GM12878 (cell line): ENCODE measurements around the gene GJB1. TPM values are rescaled to one million over a fixed set of nuclear protein-coding genes. Genes with fewer than 3 reads are reported as not detected.

Experiments used
- ATAC-seq: fragments of 200-7000 bp; cut with Tn5 transposase; 3 replicates; pipeline ENCODE4 v1.9.1; 2020; ENCODE audit warnings: mild to moderate bottlenecking, moderate library complexity
- BruUV-seq: library from RNA; stranded (reverse); fragments of 400-500 nt; replicated peaks from 2 replicates; lab custom pipeline; 2021; lab: Mats Ljungman, UMichigan
- CTCF ChIA-PET: fragments of 300-600 bp; sonication (Branson Sonifier 250); formaldehyde crosslinking; extraction: SDS; loops from one replicate; lab custom pipeline; 2021; ENCODE audit warnings: inconsistent platforms; lab: Yijun Ruan, JAX
- POLR2A ChIA-PET: fragments of 350-600 bp; formaldehyde crosslinking; extraction: SDS; loops from one replicate; lab custom pipeline; 2021; ENCODE audit warnings: inconsistent platforms; lab: Charles Lee
- RAD21 ChIA-PET: fragments of 300-600 bp; sonication (Branson Sonifier 250); formaldehyde crosslinking; loops from one replicate; lab custom pipeline; 2023; ENCODE audit warnings: antibody characterized with exemption; ENCODE audit not compliant: unreplicated experiment; lab: Charles Lee
- SMC1A ChIA-PET: fragments of 300-600 bp; sonication (Branson Sonifier 250); formaldehyde crosslinking; loops from one replicate; lab custom pipeline; 2023; ENCODE audit not compliant: unreplicated experiment, uncharacterized antibody; lab: Charles Lee
- DNase-seq: peaks from one replicate; pipeline ENCODE4 v3.0.0-alpha.2; 2011; ENCODE audit warnings: low read depth, low spot score
- FAIRE-seq: peaks from 3 replicates; lab custom pipeline; 2011; peaks lifted over from hg19 to GRCh38; lab: Jason Lieb, UNC
- H2AFZ ChIP-seq: 2 replicates; pipeline ENCODE4 v1.6.0; 2011; ENCODE audit warnings: low read depth, low read length, control low read depth; ENCODE audit not compliant: control insufficient read depth
- H3K27ac ChIP-seq: 2 replicates; pipeline ENCODE4 v1.5.1; 2011; ENCODE audit warnings: control low read depth; ENCODE audit not compliant: control insufficient read depth, insufficient read depth
- H3K27me3 ChIP-seq, 2 experiments: replicated peaks in 1 of 2; 2 replicates each; pipeline versions ENCODE4 v1.6.0 to v1.6.1; 2011; ENCODE audit warnings: low read length in 1 of 2; ENCODE audit not compliant: control insufficient read depth in 2 of 2, insufficient read depth in 2 of 2
- H3K36me3 ChIP-seq, 2 experiments: 2 replicates each; pipeline ENCODE4 v1.5.1; 2011; ENCODE audit warnings: low read length in 1 of 2; ENCODE audit not compliant: control insufficient read depth in 2 of 2, insufficient read depth in 2 of 2
- H3K4me1 ChIP-seq: 2 replicates; pipeline ENCODE4 v1.6.1; 2011; ENCODE audit warnings: mild to moderate bottlenecking, low read length, moderate library complexity, mixed read lengths; ENCODE audit not compliant: control insufficient read depth, insufficient read depth
- H3K4me2 ChIP-seq: 2 replicates; pipeline ENCODE4 v1.6.0; 2011; ENCODE audit warnings: control low read depth; ENCODE audit not compliant: control insufficient read depth, insufficient read depth
- H3K4me3 ChIP-seq: fragments of 200-600 bp; sonication (generic); 2 replicates; pipeline ENCODE4 v1.5.1; 2016
- H3K79me2 ChIP-seq: 2 replicates; pipeline ENCODE4 v1.6.0; 2011; ENCODE audit warnings: low read length; ENCODE audit not compliant: control insufficient read depth, insufficient read depth
- H3K9ac ChIP-seq: 2 replicates; pipeline ENCODE4 v1.8.0; 2011; ENCODE audit warnings: low read length, control low read depth, mixed read lengths; ENCODE audit not compliant: control insufficient read depth, insufficient read depth
- H3K9me3 ChIP-seq: replicated peaks from 3 replicates; pipeline ENCODE4 v1.5.1; 2011; ENCODE audit warnings: mild to moderate bottlenecking, low read length; ENCODE audit not compliant: control insufficient read depth, insufficient read depth
- H4K20me1 ChIP-seq: 2 replicates; pipeline ENCODE4 v1.6.0; 2011; ENCODE audit not compliant: control insufficient read depth, insufficient read depth
- CEBPZ ChIP-seq: fragments of 150-350 bp; IDR thresholded peaks from 2 replicates; pipeline ENCODE4 v1.6.1; 2016; ENCODE audit warnings: low read depth, low read length
- MEF2B ChIP-seq: fragments of 450-650 bp; IDR thresholded peaks from 2 replicates; pipeline ENCODE4 v1.6.1; 2018; ENCODE audit warnings: mild to moderate bottlenecking, moderate library complexity; ENCODE audit not compliant: partially characterized antibody, poor library complexity, severe bottlenecking
- POU2F2 ChIP-seq: IDR thresholded peaks from 3 replicates; pipeline ENCODE4 v1.6.1; 2011; ENCODE audit warnings: low read depth, mild to moderate bottlenecking, low read length, borderline replicate concordance
- WGBS: methylation state at CpG from one replicate; pipeline ENCODE4 v1.1.6; 2016; ENCODE audit warnings: low lambda C conversion rate; ENCODE audit not compliant: insufficient replicate concordance, insufficient coverage; ENCODE audit errors: missing lambda C conversion rate; 5-methylcytosine and 5-hydroxymethylcytosine counted together
- in situ Hi-C: fragments of 300-500 bp; cut with MboI; formaldehyde crosslinking; loops from 9 replicates; pipeline ENCODE4 v1.14.3; 2018; ENCODE audit warnings: mixed read lengths
- intact Hi-C: fragments of 100-400 bp; cut with micrococcal nuclease; formaldehyde crosslinking; loops from one replicate; pipeline ENCODE4 v1.14.2; 2022; ENCODE audit not compliant: unreplicated experiment
- polyA plus RNA-seq, 11 experiments: library from polyadenylated mRNA; depleted of rRNA in 4 of 11; unstranded in 6 of 11; stranded (reverse) in 5 of 11; fragments of >200 nt; fragmentation: Nextera tagmentation in 4 of 11; fragmentation: Illumina TruSeq in 1 of 11; extraction: Ambion mirVana in 4 of 11; extraction: Trizol in 1 of 11; gene quantifications; 1 replicate in 1 of 11; 2 replicates in 10 of 11; pipeline versions ENCODE4 v1.2.1 to v1.2.3, GENCODE V29; 2011 to 2016; ENCODE audit warnings: inconsistent platforms in 2 of 11, missing spikeins in 2 of 11, low read depth in 1 of 11
- total RNA-seq, 4 experiments: library from RNA; depleted of rRNA in 3 of 4; stranded (reverse); fragments of >200 nt in 3 of 4; fragmentation: Illumina TruSeq in 1 of 4; extraction: Trizol in 1 of 4; gene quantifications; 2 replicates each; pipeline versions ENCODE4 v1.2.1 to v1.2.3, GENCODE V29; 2013 to 2021

Gene GJB1
- total and polyA plus RNA-seq, 10 of the 15 experiments (the other 5 are each of a cell fraction or from before 2014, with no cell fraction given), result not detected

GRCh38 chrX:71252221-71252620 lies 29.2 kb downstream of the GJB1 start:
- TF ChIP-seq POU2F2 (no peak), MEF2B (no peak), CEBPZ (no peak)
- peak overlapping the region; percentile 89; the same call in 1 of the 2 replicates for H3K4me3 ChIP-seq
- intact Hi-C loops (loop anchor here (5.0 kb wide), 1 partner anchor 70 kb away; no protein-coding TSS in a partner anchor), in situ Hi-C loops (no loop called here)
- H3K79me2 ChIP-seq, result peaks cover 13% of the 10 kb centered on the region
- ATAC-seq (no peak), FAIRE-seq (no peak), DNase-seq (no peak)
- CTCF ChIA-PET, result interaction anchor here (1.3 kb wide), 1 partner anchor 54 kb away, joined by 6 read pairs; no protein-coding TSS in a partner anchor
- H4K20me1 ChIP-seq, result no peaks in the 10 kb centered on the region
- H3K27ac ChIP-seq, result peak overlapping the region; percentile 31; the same call in 1 of the 2 replicates
- POLR2A ChIA-PET, result interaction anchor here (0.5 kb wide), 1 partner anchor 66 kb away, joined by 4 read pairs; no protein-coding TSS in a partner anchor
- H3K4me2 ChIP-seq, result peak overlapping the region; percentile 74
- SMC1A ChIA-PET, result interaction anchor here (0.7 to 1.1 kb wide), 4 partner anchors 31 to 125 kb away, joined by 3 read pairs; partner anchors contain the start of genes NONO and TAF1
- no peaks in the 10 kb centered on the region for H3K27me3 ChIP-seq
- peaks cover 6% of the 10 kb centered on the region; the same call in 1 of the 2 replicates for H3K4me1 ChIP-seq
- RAD21 ChIA-PET, result interaction anchor here (0.6 to 0.8 kb wide), 2 partner anchors 54 to 55 kb away, joined by 3 read pairs; no protein-coding TSS in a partner anchor
- H3K9ac ChIP-seq, result peak overlapping the region; percentile 48
- BruUV-seq, result no TSS peak
- peaks cover 2 to 5% of the 10 kb centered on the region in 2 experiments; a peak in 2 of 4 replicates for H3K36me3 ChIP-seq
- WGBS, result 60% methylated on average over 1 of the region's 2 CpGs
- no peak overlapping the region for H2AFZ ChIP-seq
- no peaks in the 10 kb centered on the region for H3K9me3 ChIP-seq
